SH-SY5Y (cell line): ENCODE measurements around the gene SNX5.

Source experiments
- GATA2 ChIP-seq: IDR thresholded peaks from 2 replicates; pipeline ENCODE4 v1.6.1; 2011; ENCODE audit warnings: mild to moderate bottlenecking, low read depth, low read length
- GATA3 ChIP-seq: IDR thresholded peaks from 2 replicates; pipeline ENCODE4 v1.6.1; 2011; ENCODE audit warnings: low read depth, mild to moderate bottlenecking, low read length, moderate library complexity

DNA sequence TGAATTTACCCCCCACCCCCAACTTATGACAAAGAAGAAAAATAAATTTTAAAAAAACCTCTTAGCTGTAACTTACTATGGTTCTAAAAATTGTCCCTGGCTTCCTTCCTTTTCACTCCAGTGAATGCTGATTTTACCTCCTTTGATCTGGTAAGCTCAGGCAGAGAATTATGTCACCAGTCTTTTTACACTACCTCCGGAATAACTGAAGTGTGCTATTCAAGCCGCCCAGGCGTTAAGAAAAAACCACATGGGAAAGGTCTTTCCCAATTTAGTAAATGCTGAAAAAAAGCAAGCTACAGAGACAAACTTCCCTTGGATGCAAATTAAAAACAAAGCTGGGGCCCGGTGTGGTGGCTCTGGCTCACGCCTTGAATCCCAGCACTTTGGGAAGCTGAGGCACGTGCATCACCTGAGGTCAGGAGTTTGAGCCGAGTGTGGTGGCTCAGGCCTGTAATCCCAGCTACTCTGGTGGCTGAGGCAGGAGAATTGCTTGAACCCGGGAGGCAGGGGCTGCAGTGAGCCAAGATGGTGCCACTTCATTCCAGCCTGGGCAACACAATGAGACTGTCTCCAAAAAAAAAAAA lies 12.4 kb downstream of the SNX5 start:
- TF ChIP-seq GATA3: no peak
- TF ChIP-seq GATA2: no peak
